ENCODE results near the gene CASQ1.

CASQ1 gene

GRCh38 chr1:160205242-160206035 is 15.1 kb downstream of the CASQ1 start, which contains the start of gene PEA15:
PEA15 (plus strand) TSS chr1:160205384; CDS start chr1:160211545, 6,161 bp downstream.
- peak; percentile 59 for DNase-seq (ENCODE audit: low spot score)

- no peak for DNase-seq (ENCODE audit: low spot score)
Observed at GRCh38 chr1:160206036-160206389, 15.6 kb downstream of the CASQ1 start.

DNA sequence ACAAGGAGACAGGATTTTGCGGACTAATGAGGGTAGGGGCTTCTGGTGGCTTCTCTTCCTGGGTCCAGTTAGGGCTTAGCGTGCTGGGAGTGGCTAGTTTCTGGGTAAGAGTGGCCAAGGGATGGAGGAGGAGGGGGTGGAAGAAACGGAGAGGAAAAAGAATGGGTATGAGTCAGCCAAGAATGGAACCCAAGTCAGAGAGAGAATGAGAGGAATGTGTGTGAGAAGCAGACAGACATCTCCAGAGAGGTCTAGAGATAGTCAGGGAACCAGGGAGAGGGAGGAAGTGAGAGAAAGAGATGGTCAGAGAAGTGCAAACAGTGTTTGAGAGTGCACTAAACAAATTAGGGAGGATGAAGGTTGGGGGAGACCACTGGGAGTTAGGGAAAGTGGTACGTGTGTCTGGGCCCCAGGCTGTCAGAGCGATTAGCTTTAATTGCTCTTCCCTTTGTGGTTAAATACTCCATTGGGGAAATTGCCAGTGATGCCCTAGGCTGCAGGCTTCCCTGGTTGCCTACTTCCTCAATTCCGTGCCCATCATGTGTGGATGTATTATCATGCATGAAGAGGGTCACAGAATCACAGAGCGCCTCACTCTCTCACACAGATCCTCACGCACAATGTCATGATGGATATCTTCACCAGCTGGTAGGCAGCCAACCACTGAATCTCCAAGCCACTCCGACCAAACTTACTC is 16.2 kb downstream of the CASQ1 start:
- DNase-seq (ENCODE audit: low spot score) = no peak

GRCh38 chr1:160207118-160207650 is 16.8 kb downstream of the CASQ1 start:
- DNase-seq (ENCODE audit: low spot score) = no peak

DNA sequence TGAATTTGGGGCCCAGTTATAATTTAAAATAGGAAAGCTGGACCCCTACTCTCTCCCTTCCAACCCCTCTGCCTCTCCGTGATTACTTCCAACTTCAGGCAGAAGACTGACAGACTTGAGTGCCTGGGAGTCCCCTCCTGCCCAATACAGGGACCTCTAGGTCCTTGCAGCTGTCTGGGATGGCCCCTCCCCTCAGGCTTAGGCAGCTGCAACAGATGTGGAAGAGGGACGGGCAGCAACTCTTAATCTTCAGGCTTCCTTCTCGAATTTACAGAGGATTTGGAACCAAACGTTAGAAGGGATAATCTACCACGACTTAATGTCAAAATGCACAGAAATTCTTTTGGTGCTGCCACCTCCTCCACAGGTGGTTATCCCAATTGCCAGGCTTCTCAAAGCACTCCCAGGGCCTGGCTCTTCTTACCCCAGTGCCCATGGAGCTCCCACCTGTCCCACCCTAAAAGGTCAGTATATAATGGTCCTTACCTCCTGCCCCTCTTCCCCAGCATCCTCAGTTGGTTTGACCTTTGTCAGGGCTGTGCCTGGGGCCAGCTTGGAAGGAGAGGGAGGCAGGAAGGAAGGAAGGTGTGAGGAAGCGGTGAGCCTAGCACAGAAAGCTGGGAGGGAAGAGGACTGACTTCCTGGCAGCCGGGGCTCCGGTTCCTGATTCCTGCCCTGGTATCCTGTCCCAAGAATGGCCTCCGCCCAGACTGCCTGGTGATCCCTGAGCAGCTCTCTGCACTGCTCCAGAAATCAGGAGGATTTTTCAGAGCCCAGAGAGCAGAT is 17.6 kb downstream of the CASQ1 start:
- no peak for DNase-seq (ENCODE audit: low spot score)

GRCh38 chr1:160208557-160209320 is 18.4 kb downstream of the CASQ1 start:
- DNase-seq (ENCODE audit: low spot score) = no peak

DNA sequence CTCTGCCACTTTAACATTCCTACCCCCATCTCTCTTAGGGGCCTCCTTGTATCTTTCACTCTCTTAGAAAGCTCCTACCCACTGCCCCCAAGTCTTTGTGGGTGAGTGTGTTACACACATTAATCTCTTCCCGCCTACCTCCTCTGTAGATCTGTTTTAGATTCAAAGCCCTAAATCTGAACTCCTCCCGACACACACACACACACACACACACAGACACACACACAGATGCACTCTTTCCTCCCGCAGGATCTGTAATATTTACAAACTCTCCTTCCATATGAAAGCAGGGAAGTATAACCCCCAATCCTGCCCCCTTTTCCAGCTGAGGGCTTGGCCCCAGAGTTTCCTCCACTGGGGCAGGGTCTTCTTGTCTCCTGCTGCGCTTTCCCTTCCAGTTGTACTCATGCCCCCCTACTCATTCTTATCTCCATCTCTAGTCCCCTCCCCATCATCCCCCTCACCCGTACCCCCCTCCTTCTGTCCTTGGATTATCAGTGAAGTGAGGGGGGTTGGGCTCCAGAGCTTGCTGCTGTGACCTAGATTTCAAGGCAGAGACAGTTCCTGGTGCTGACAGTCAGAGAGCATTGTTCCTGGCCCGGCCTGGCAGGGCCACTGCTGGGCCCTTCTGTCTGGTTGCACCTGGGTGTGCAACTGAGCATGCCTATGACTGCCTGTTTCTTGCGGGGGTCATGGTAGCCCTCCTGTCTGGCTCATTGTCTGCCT is 19.1 kb downstream of the CASQ1 start:
- DNase-seq (ENCODE audit: low spot score) = no peak

- no peak for DNase-seq (ENCODE audit: low spot score)
Observed at GRCh38 chr1:160210561-160210960, 20.2 kb downstream of the CASQ1 start.

DNA sequence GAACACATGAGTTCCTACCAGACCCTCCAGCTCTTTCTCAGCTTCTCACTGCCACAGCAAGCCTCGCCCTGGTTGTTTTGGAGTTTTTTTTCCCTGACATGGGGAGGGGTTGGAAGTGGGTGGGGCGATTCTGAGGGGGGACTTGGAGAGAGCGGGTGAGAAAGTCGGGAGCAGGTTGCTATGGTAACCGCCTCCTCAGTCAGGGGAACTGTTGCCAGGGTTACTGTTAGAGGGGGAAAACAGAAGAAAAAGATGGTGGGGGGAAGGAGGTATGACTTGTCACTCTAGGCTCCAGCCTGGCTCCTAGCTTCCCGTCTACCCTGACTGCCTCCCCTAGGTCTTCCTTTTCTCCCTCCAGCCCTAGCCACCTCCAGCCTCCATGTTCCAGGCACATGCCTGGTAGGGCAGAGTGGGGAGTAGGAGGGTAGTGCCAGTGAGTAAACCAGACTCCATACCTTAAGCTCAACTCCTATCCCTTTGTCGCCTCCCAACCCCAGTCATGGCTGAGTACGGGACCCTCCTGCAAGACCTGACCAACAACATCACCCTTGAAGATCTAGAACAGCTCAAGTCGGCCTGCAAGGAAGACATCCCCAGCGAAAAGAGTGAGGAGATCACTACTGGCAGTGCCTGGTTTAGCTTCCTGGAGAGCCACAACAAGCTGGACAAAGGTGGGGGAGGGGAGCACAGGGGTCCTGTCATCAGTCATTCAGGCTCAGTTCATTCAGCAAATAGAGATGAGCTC is 20.8 kb downstream of the CASQ1 start:
- no peak for DNase-seq (ENCODE audit: low spot score)

GRCh38 chr1:160214481-160215140 is 24.2 kb downstream of the CASQ1 start:
- DNase-seq (ENCODE audit: low spot score) = no peak

DNA sequence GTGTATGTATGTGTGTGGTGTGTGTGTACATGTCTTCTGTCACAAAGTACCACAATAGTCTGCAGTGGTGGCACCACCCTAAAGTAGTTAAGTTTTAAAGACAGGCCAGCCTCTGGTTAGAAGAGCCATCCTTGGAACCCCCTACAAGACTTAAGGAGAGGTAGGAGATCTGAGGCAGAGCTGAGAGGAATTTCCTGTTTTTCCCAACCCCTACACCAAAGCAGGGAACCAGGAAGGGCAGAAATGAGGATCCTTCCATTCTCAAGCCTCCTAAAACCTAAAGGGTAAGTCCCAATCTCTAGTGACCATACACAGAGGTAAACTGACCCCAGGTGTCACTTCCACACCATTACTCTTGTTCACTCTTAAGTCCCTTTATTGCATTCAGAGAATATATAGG is 25.9 kb downstream of the CASQ1 start:
- DNase-seq (ENCODE audit: low spot score) = no peak

DNA sequence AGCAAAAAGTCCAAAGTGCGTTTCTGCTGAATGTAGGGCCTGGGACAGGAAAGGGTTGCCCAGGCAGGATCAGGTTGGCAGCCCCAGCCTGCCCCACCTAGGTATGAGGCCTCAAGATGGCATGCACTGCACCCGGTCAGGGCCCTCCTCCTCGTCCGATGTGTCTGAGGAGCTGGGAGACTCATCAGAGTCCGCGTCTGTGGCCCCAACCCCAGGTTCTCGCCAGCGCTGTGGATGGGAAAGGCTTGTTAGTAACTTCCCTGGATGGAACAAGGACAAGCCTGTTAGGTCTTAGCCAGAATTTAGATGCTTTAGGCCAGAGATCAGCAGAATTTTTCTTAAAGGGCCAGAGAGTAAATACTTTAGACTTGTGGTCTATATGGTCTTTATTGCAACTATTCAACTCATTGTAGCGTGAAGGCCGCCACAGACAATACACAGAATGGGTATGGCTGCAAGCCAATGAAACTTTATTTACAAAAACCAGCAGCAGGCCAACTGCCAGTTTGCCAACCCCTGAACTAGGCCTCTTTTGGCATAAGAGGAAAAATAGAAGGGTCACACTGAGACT is 27.2 kb downstream of the CASQ1 start:
- DNase-seq (ENCODE audit: low spot score) = no peak

DNA sequence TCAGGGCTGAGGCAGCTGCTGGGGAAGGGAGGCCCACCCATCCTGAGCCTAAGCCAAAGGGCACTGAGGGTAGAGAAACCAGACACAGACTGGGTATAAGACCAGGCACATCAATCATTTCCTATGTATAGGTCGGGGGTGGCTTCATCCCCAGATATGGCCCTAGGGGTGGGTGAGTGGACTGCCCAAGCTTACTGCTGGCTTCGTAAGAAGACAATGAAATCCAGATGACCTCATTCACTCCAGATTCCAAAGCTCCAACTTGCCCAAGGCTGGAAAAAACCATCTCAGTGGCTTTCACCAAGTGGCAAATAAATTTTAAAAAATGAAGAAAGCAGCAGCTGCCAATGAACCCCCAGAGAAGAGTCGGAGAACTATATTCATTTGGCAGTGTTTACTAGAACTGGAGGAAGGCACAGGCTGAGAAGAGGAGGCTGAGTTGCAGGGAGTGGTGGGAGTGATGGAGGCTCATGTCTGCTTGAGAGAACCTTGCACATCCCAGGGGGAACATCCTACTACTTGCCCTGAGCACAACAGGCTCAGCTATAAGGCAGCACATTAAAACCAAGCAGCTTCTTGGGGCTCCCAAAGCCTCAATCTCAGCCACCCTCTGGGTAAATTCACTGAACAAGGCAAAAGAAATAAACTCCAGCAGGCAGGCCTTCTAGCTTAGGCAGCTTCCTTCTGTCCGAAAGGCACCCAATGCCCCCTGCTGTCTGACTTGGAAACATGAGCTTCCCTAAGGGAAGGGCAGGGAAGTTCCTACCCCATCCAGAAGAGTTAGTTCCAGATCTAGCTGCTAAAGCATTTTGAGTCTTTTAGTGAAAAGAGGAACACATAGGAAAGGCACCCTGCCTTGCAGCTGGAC is 28.9 kb downstream of the CASQ1 start:
- no peak for DNase-seq (ENCODE audit: low spot score)

- DNase-seq (ENCODE audit: low spot score) = no peak
Observed at GRCh38 chr1:160220301-160220700, 29.9 kb downstream of the CASQ1 start.

DNA sequence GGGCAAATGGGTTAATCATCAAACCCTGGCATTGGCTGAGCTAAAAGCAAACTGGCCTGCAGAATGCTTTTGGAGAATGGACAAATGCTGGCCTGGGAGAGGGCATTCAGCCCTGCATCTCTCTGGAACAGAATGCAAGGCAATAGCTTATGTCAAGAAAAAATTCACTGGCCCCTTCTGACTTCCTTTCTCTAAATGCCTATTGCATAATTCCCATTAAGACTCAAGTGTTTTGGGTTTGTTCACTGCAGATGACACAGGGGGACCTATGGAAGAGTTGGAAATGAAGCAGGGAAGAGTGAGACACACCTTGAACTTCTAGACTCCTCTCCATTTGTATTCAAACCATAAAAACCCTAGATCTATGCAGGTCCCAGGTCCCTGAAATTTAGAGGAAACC is 30.7 kb downstream of the CASQ1 start:
- no peak for DNase-seq (ENCODE audit: low spot score)

GRCh38 chr1:160222546-160222945 is 32.2 kb downstream of the CASQ1 start:
- no peak for DNase-seq (ENCODE audit: low spot score)

GRCh38 chr1:160224606-160225005 is 34.2 kb downstream of the CASQ1 start:
- no peak for DNase-seq (ENCODE audit: low spot score)

DNA sequence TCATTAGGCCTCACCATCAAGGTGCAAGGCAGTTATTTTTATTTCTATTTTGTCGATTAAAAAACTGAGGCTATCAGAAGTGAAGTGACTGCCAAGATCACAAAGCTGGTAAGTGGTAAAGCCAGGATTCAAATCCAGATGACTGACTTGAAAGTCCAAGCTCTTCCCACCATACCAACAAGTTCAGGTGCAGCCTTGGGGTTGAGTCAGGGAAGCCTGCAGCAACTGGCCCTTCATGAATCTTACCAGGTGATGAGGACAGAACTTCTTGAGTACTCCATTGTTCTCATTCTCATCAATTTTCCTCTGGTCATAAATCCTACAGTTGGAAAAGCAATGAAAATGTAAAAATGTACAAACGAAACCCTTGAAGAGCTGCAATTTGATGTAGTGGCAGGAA is 35.0 kb downstream of the CASQ1 start:
- no peak for DNase-seq (ENCODE audit: low spot score)
